ENCODE data around the gene RIPK1. TPM values are rescaled to one million over a fixed set of nuclear protein-coding genes. Genes with fewer than 3 reads are reported as not detected.

Gene RIPK1
- total and polyA plus RNA-seq, 9 of the 15 experiments (the other 6 are each of a cell fraction or from before 2014, with no cell fraction given), result 3.8 to 24.9 (median 17.7) TPM

- TF ChIP-seq FOXA3 (CRISPR knock-in tag; conservative IDR thresholded peaks at IDR 0.05 in 1 of 2, IDR thresholded peaks at IDR 0.05 in 1 of 2), result peak in 1 of 2 experiments; percentile 38; a peak in 2 of 4 replicates
- peak; percentile 57; the same call in 1 of the 2 replicates for TF ChIP-seq HLTF (IDR thresholded peaks at IDR 0.05)
- no peak for TF ChIP-seq DNMT1 (IDR thresholded peaks at IDR 0.05)
- TF ChIP-seq ZNF217 (CRISPR knock-in tag; IDR thresholded peaks at IDR 0.05), result no peak
- TF ChIP-seq, protein P1, sequence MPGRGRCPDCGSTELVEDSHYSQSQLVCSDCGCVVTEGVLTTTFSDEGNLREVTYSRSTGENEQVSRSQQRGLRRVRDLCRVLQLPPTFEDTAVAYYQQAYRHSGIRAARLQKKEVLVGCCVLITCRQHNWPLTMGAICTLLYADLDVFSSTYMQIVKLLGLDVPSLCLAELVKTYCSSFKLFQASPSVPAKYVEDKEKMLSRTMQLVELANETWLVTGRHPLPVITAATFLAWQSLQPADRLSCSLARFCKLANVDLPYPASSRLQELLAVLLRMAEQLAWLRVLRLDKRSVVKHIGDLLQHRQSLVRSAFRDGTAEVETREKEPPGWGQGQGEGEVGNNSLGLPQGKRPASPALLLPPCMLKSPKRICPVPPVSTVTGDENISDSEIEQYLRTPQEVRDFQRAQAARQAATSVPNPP (IDR thresholded peaks at IDR 0.05; ENCODE audit: borderline replicate concordance, insufficient read depth, insufficient read length), result no peak
- 0 out of 2 replicates have a peak, but pooled peaks have one; percentile 47 for TF ChIP-seq MIER1 (IDR thresholded peaks at IDR 0.05; ENCODE audit: low read depth)
- TF ChIP-seq RBFOX2 (IDR thresholded peaks at IDR 0.05; ENCODE audit: low read depth, low read length), result peak; percentile 94
- no peak for TF ChIP-seq ZNF589 (CRISPR knock-in tag; IDR thresholded peaks at IDR 0.05; ENCODE audit: low read depth)
- no peak for TF ChIP-seq U2AF2 (optimal IDR thresholded peaks at IDR 0.05; ENCODE audit: low read depth, low read length)
- TF ChIP-seq HDGF (IDR thresholded peaks at IDR 0.05), result peak; percentile 93
- no peak for TF ChIP-seq MAFK (IDR thresholded peaks at IDR 0.05; ENCODE audit: low read length)
- no peak for TF ChIP-seq ETV6 (IDR thresholded peaks at IDR 0.05; ENCODE audit: borderline replicate concordance in 1 of 2, low read depth in 2 of 2, low read length in 1 of 2)
- no peak for TF ChIP-seq ETV6 (CRISPR knock-in tag; IDR thresholded peaks at IDR 0.05; ENCODE audit: borderline replicate concordance)
- TF ChIP-seq KLF13 (tag; IDR thresholded peaks at IDR 0.05; ENCODE audit: borderline replicate concordance, low read depth), result no peak
- TF ChIP-seq, protein P2, sequence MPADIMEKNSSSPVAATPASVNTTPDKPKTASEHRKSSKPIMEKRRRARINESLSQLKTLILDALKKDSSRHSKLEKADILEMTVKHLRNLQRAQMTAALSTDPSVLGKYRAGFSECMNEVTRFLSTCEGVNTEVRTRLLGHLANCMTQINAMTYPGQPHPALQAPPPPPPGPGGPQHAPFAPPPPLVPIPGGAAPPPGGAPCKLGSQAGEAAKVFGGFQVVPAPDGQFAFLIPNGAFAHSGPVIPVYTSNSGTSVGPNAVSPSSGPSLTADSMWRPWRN (IDR thresholded peaks at IDR 0.05; ENCODE audit: low read depth), result 0 out of 2 replicates have a peak, but pooled peaks have one; percentile 23
- TF ChIP-seq EHMT2 (IDR thresholded peaks at IDR 0.05), result no peak
- no peak for TF ChIP-seq FUS (optimal IDR thresholded peaks at IDR 0.05; ENCODE audit: low read depth, low read length)
- no peak for TF ChIP-seq ZNF274 (IDR thresholded peaks at IDR 0.05; ENCODE audit: borderline replicate concordance, low read depth, low read length)
- peak; percentile 66 for TF ChIP-seq CCNT2 (IDR thresholded peaks at IDR 0.05; ENCODE audit: borderline replicate concordance, extremely low read depth, insufficient read length, low read depth, low read length)
- no peak for TF ChIP-seq GABPB2 (CRISPR knock-in tag; conservative IDR thresholded peaks at IDR 0.05)
- TF ChIP-seq, protein P3, sequence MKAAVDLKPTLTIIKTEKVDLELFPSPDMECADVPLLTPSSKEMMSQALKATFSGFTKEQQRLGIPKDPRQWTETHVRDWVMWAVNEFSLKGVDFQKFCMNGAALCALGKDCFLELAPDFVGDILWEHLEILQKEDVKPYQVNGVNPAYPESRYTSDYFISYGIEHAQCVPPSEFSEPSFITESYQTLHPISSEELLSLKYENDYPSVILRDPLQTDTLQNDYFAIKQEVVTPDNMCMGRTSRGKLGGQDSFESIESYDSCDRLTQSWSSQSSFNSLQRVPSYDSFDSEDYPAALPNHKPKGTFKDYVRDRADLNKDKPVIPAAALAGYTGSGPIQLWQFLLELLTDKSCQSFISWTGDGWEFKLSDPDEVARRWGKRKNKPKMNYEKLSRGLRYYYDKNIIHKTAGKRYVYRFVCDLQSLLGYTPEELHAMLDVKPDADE (conservative IDR thresholded peaks at IDR 0.05; ENCODE audit: control insufficient read depth, low read depth, low read length), result peak; percentile 57
Measured at GRCh38 chr6:3063733-3064700, 4.3 kb upstream of the RIPK1 start (continued).
